ENCODE measurements around the gene DMWD.

GRCh38 chr19:45754323-45754722, 38.3 kb downstream of the DMWD start:
- TF ChIP-seq TAF1 (IDR thresholded peaks at IDR 0.05; ENCODE audit: borderline replicate concordance, low read depth, low read length) (no peak), POLR2AphosphoS5 (IDR thresholded peaks at IDR 0.05; ENCODE audit: low read depth, low read length) (no peak)

Data from GM12892 (cell line).